Measurements from ENCODE around the gene ADAT2.

- TF ChIP-seq CREB5 (CRISPR knock-in tag; IDR thresholded peaks at IDR 0.05; ENCODE audit: low read depth) (no peak), PATZ1 (CRISPR knock-in tag; IDR thresholded peaks at IDR 0.05; ENCODE audit: borderline replicate concordance) (no peak), RARB (CRISPR knock-in tag; IDR thresholded peaks at IDR 0.05) (no peak), ISL1 (CRISPR knock-in tag; IDR thresholded peaks at IDR 0.05) (no peak), CSDC2 (CRISPR knock-in tag; IDR thresholded peaks at IDR 0.05) (no peak), ARNTL (CRISPR knock-in tag; IDR thresholded peaks at IDR 0.05; ENCODE audit: borderline replicate concordance, low read depth) (no peak), ZFP3 (CRISPR knock-in tag; IDR thresholded peaks at IDR 0.05) (no peak), BACH2 (CRISPR knock-in tag; IDR thresholded peaks at IDR 0.05; ENCODE audit: borderline replicate concordance) (no peak), ZFP30 (CRISPR knock-in tag; IDR thresholded peaks at IDR 0.05) (no peak), ZNF565 (CRISPR knock-in tag; conservative IDR thresholded peaks at IDR 0.05; ENCODE audit: low read depth) (no peak)
These were observed 43.8 kb downstream of the ADAT2 start for GRCh38 chr6:143406673-143407072.
